ENCODE measurements around the gene MAP3K19.

GRCh38 chr2:134973241-134974138, 73.8 kb downstream of the MAP3K19 start:
- TF ChIP-seq, protein P1, sequence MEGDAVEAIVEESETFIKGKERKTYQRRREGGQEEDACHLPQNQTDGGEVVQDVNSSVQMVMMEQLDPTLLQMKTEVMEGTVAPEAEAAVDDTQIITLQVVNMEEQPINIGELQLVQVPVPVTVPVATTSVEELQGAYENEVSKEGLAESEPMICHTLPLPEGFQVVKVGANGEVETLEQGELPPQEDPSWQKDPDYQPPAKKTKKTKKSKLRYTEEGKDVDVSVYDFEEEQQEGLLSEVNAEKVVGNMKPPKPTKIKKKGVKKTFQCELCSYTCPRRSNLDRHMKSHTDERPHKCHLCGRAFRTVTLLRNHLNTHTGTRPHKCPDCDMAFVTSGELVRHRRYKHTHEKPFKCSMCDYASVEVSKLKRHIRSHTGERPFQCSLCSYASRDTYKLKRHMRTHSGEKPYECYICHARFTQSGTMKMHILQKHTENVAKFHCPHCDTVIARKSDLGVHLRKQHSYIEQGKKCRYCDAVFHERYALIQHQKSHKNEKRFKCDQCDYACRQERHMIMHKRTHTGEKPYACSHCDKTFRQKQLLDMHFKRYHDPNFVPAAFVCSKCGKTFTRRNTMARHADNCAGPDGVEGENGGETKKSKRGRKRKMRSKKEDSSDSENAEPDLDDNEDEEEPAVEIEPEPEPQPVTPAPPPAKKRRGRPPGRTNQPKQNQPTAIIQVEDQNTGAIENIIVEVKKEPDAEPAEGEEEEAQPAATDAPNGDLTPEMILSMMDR (IDR thresholded peaks at IDR 0.05; ENCODE audit: low read depth, low read length), result no peak
- TF ChIP-seq POLR2A (IDR thresholded peaks at IDR 0.05; ENCODE audit: extremely low read depth, insufficient read length), result no peak
